HUDEP-2 (cell line): ENCODE measurements around the gene F2RL3.

Experiments used
- DNase-seq, 76 experiments: peaks; one replicate each; lab custom pipeline; 2025; ENCODE audit not compliant: unreplicated experiment in 76 of 76; lab: John Stamatoyannopoulos, UW

The F2RL3 gene

DNA sequence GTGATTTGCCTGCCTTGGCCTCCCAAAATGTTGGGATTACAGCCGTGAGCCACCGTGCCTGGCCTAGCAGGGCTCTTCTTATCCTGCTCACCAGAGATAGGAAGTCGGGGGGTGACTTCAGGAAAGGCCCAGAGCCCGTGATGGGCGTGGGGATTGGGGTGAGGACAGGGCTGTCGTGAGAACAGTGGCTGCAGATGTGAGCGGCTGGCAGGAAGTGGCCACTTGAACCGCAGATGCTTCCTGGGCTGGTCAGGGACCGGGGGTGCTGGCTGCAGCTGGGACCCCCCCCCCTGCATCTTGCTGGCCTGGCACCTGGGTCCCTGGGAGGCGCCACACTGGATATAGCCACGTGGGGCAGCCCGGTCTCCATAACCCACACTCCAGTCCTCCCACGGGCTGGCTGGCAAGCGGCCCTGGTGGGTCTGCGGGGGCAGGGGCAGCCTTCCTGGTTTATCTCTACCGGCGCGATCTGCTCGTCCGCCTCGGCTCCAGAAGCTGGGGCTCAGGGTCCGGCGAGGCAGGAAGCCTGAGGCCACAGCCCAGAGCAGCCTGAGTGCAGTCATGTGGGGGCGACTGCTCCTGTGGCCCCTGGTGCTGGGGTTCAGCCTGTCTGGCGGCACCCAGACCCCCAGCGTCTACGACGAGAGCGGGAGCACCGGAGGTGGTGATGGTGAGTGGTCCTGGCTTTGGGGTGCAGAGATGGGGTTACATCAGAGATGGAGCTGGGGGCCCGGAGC lies at the start of gene F2RL3:
Gene F2RL3, plus strand, starts transcription at position 371 of the 737 bp plus-strand sequence. Its CDS starts 191 bp downstream, at position 562.
- DNase-seq: peak in 65 of 76 experiments; percentile 12 to 92 (median 70)

DNA sequence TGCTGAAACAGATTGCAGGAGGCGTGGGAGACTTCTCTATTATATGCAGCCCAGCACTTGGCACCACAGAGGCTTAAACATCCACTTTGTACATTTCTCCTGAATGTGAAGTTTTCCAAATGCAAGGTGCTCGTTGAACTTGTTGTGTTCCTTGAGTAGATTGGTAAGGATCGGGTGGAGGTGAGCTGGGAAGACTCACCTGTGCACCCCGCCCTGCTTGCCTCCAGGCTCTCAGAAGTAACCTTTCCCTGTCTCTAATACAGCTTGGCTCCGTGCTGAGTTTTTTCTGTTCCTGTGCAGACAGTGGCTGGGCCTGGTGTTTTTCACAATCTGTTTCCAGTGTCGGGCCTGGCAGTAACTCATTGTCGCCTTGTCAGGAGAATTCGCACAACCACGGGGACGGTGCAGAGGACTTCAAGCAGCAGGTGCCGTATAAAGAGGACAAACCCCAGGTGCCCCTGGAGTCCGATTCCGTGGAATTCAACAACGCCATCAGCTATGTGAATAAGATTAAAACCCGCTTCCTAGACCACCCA lies 47.3 kb upstream of the F2RL3 start:
- no peak for DNase-seq

DNA sequence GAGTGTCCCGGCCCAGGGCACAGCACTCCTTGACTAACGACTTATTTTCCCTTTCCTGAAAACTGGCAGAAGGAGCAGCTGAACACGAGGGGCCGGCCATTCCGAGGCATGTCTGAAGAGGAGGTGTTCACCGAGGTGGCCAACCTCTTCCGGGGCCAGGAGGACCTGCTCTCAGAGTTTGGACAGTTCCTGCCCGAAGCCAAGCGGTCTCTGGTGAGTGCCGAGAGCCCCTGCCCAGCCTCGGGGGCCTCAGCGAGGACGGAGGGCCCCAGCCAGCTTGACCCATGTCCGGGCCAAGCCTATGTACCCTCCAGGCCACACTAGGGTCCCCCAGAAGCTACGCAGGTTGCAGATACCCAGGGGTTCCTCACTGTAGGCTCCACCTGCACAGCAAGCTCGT lies 41.9 kb upstream of the F2RL3 start:
- DNase-seq: no peak

DNA sequence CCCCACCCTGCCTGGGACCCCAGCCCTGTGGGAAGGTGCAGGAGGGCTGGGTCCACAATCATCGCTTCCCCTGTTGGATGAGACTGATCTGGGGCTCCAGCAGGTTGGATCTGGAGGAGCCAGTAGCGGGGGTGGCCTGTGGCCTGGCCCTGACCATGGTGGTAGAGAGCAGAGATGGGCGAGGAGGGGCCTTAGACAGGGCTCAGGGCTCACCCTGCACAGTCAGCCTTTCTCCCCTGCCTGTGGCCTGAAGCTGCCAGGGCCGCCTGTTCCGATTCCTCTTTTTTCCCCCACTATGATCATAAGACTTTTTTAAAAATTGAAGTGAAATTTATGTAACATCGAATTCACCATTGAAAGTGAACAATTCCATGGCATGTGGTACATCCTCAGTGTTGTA lies 41.4 kb upstream of the F2RL3 start:
- no peak for DNase-seq

DNA sequence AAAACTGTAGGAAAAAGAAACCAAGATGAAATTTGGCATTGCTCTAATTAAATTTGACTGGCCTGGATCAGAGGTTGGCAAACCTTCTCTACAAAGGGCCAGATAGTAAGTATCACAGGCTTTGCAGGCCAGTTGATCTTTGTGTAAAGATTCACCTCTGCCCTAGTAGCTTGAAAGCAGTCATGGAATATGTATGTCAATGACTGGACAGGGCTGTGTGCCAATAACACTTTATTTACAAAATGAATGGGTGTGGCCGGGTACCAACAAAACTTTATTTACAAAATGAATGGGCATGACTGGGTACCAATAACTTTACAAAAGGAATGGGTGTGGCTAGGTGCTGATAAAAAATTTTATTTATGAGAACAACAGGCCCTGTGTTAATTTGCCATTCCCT lies 39.6 kb upstream of the F2RL3 start:
- no peak for DNase-seq

DNA sequence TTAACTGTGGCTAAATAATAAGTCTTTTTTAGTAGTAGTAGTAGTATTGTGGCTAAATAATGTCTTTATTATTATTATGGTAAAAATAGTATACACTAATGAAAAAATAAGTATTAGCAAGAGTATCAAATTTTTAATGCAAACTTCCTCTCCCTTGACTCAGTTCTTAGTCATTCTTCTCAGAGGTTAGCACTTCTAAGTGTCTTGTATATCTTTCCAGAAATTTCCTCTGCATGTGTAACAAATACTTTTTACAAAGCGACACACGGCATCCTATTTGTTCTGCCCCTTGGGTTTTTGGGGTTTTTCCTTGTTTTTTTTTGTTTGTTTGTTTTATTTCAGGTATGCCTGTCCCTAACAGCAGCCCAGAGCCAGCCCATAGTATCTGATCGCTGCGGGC lies 38.7 kb upstream of the F2RL3 start:
- DNase-seq: no peak

DNA sequence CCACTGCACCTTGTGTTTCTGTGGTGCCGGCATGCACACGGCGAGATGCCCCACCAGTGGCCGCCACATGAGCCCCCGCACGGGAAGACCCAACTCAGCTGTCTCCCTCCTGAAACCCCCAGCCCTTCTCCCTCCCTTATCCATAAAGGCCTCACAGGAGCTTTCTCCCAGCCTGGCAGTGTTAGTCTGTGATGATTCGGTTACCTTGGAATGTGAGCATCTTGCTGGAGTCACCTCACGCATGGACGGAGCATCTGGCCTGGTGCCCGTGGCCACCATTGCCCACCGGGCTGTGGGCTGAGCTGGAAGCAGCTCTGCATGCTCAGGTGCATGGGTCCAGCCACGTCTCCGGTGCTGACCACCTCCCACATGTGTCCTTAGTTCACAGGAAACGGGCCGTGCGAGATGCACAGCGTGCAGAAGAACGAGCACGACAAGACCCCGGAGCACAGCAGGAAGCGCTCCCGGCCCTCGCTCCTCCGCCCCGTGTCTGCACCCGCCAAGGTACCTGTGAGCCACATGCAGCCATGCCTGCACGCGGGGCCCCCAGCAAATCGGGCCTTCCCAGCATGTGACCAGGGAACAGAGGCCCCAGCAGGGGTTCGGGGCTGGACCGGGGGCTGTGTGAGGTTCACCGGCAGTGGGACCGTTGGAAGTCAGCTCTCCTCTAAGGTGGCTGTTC lies 37.6 kb upstream of the F2RL3 start:
- DNase-seq: no peak

DNA sequence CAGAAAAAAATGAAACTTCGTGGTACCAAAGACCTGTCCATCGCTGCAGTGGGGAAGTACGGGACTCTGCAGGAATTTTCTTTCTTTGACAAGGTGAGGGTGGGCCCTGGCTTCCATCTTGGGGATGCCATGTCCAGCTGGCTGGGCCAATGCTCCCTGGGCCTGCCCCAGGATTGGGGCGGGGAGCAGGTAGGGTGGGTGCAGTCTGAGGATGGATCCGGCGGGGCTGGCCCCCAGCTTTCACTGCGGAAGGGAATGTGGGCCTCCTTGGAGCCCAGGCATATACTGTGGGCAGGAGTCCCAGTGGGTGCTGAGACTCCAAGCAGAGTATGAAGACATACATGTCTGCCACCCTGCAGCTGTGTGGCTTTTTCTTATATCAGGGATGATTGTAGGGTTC lies 35.7 kb upstream of the F2RL3 start:
- DNase-seq: no peak

DNA sequence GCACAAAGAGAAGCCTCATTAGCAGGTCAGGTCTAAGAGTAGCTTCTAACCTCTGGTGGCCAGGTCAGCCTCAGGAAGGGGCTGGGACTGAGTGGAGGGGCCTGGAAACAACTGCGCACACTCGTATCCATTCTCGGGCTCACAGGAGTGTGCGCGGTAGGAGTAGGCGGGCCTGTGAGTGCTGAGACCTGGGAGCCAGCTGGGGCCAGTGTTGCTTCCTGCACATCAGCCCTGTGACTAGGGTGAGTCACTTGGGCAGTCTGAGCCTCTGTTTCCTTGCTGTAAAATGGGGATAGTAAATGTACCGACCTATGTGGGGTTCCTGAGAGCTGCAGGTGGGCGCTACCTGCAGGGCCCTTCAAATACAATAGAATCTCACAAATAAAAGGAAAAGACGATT lies 32.7 kb upstream of the F2RL3 start:
- DNase-seq: no peak

DNA sequence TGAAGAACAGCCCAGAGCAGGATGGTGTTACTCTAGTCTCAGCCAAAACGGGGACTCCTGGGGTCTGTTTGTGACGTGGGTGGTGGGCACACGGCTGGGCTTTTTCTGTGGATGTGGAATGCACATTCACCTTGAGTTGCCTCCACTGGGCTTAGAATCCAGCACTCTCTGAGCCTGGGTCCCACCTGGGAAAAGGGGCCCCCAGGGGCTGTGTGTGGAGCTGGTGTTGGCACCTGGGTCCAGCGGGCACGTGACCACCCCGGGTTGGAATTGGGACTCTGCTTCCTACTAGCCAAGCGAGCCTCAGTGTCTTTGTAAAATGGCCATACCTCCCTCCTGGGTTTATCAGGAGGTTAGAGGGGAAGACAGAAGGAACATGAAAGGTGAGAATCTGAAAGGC lies 29.2 kb upstream of the F2RL3 start:
- DNase-seq: no peak

DNA sequence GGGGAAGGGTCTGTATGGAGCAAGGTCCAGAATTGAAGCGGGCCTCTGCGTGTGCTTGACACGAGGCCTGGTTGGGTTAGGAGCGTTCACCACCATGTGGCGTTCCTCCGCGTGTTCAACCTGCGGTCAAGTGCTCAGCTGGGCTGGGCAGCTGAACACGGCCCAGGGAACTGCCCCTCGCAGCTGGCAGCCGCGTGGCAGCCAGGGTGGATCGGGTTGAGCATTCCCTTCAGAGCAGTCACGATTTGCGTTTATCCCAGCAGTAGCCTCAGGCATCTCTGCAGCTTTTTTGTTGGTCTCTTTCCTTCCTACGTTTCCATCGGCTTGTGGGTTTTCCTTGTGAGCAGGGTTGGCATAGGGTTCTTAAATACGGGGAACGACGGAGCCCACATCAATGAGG lies 28.7 kb upstream of the F2RL3 start:
- DNase-seq: no peak

DNA sequence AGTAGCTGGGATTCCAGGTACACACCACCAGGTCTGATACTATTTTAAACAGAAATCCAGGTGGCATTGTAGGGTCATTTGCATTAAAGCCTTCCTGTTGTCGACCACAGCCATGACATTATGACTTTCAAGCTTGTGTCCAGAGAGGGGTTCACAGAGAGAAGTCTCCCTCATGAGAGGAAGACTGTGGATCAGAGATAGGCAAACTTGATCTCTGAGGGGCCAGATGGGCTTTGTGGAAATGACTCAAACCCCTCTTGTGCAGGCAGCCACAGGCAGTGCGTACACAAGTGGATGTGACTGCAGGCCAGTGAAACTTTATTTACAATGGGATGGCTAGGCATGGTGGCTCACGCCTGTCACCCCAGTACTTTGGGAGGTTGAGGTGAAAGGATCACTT lies 27.8 kb upstream of the F2RL3 start:
- DNase-seq: no peak

DNA sequence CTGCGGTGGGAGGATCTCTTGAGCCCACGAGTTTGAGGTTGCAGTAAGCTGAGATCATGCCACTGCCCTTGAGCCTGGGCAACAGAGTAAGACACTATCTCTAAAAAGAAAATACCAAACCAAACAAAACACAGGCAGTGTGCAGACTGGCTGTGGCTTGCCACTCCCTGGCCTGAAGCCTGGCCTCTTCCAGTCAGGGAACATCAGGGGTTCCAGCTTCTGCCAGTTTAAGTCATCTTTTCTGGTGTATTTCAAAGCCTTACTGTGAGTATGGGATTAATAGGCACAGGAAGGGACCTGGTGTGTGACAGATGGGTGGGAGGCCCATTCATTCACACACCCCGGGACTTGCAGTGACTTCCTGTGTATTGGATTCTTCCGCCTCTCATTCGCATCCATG lies 27.0 kb upstream of the F2RL3 start:
- DNase-seq: no peak

DNA sequence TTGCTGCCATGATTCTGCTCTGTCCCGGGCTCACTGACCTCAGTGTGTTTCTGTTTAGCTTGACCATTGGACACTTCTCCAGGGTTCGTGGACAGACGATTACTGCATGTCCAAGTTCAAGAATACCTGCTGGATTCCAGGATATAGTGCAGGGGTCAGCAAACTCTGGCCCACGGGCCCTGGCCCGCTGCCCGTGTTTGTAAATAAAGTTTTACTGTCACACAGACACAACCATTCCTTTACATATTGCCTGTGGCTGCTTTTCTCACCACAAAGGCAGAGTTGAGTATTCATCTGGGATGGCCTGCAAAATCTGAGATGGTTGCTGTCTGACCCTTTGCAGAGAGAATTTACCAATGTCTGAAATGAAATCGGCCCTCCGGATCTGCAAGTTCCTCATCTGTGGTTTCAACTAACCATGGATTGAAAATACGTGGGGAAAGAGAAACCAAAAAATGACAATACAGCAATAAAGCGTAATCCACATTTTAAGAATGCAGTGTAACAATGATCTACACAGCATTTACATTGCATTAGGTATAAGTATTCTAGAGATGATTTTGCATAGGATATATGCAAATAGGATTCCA lies 25.9 kb upstream of the F2RL3 start:
- no peak for DNase-seq

DNA sequence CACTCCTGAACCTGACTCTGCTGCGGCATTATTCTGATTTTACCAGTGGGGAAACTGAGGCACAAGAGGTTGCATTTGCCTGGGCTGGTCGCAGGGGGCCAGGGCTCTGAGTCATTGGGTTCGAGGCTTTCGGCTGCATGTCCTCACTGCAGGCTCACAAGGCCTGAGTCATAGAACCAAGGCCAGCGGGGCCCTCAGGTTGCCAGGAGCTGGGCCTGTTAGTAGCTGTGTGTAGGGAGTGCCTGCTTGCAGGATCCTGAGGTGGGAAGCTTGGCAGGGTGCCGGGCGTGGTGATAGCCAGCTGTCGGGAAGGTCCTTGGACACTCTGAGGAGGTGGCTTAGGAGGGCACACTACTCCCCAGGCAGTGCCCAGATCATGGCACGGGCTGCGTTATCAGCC lies 21.6 kb upstream of the F2RL3 start:
- DNase-seq: no peak

DNA sequence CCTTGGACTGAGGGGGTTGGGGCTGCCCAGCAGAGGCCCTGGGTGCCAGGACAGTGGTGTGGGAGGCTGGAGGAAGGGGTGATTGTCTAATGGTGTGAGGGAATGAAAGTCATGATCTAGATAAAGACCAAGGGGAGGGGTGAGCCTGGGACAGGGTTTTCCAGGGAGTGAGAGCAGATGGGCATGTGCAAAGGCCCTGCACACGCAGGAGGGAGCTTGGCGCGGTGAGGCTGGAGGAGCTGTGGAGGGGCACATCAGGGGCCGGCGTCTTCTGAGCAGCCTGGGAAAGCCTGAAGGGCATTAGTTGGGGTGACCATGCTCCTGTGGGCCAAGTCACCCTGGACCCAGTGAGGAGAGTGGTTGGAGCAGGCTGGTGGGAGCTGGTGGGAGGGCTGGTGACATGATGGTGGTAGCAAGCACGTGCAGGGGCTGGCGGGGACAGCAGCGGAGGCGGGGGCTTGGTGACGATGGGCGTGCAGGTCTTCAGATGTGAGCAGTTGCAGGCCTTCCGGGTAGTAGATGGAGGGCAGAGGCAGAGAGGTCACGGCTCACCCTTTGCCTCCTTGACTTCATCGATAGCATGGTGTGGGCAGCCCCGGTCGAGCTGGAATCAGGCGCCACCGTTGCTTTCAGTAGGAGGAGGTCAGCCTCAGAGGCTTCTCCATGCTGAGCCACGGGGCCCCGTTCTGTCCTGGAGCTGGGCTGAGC lies 20.2 kb upstream of the F2RL3 start:
- no peak for DNase-seq

DNA sequence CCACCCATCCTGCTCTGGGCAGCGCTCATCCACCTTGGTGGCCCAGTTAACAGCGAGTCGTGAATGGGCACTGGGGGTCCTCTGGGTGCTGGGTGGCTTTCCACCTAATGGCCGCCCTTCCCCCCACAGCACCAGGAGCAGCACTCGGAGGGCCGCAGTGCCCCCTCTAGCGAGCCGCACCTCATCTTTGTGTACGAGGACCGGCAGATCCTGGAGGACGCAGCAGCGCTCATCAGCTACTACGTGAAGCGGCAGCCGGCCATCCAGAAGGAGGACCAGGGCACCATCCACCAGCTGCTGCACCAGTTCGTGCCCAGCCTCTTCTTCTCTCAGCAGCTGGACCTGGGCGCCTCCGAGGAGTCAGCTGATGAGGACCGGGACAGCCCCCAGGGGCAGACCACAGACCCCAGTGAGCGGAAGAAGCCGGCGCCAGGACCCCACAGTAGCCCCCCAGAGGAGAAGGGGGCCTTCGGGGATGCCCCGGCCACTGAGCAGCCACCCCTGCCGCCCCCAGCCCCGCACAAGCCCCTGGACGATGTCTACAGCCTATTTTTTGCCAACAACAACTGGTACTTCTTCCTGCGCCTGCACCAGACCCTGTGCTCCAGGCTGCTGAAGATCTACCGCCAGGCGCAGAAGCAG lies 19.3 kb upstream of the F2RL3 start:
- no peak for DNase-seq

DNA sequence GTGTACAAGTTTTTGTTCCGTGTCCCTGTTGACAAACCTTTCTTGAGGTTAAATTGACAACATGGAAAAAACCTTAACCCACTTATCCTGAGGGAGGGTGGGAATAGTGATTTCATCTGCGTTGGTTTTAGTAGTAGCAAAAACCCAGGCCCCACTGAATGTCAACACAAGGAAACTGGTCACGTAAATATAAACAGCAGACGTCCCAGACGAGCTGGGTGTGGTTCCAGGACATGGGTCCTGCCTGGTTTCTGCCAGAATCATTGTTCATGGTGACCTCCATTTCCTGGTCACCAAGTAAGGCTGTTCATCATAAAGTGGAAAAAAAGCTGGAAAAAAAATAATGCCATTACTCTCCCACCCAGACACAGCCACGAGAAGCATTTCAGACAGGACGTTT lies 16.9 kb upstream of the F2RL3 start:
- no peak for DNase-seq

DNA sequence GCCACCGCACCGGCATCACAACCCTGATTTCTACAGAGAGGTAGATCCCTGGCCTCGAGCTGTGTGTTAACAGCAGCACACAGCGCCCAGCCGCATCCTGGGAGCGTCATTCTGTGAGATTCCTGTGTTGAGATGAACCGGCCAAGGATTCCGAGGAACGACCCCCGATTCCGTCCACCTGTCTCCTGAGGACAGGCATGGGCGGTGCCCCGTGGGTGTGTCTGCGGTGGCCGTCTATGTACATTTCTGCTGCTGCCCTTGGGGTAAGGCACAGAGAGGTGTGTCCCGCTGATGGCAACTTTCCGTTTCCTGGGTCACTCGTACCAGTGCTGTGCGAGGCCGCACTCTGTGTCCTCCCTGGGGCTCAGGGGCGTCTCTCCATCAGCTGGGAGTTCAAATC lies 16.1 kb upstream of the F2RL3 start:
- DNase-seq: no peak

DNA sequence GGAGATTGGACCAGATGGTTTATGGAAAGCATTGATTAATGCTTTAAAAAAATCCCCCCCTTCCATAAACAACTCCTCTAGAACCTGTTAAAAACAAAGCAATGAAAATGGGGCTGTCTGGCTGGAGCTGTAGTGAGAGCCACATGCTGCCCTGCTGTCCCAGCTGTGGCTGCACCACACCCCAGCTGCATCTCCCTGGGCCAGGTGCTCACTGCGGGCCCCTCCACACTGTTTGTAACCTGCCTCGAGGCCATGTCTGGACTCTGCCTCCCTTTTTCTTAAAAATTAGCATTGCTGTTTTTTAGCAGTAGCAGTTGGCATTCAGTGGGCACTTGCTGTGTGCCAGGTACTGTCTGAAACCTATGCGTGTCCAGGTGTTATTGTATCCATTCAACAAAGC lies 15.2 kb upstream of the F2RL3 start:
- no peak for DNase-seq
